Tibial nerve (tissue), 4 donors: Measurements from ENCODE around the gene KIAA1217.

ENCODE experiments used
- EP300 ChIP-seq, 2 donors: sonication (generic); formaldehyde crosslinking; IDR thresholded peaks; one replicate each; pipeline ENCODE4 v1.6.1; 2017; ENCODE audit warnings: antibody characterized with exemption in 2 of 2, mild to moderate bottlenecking in 1 of 2
- POLR2A ChIP-seq, 2 donors: fragments of 450-650 bp; IDR thresholded peaks; one replicate each; pipeline ENCODE4 v1.6.1; 2017; ENCODE audit warnings: antibody characterized with exemption in 2 of 2, mild to moderate bottlenecking in 2 of 2, moderate library complexity in 2 of 2
- TF ChIP-seq, protein P1 (sequence below), 5 experiments: fragments of 200-600 bp in 3 of 5; fragments of 450-650 bp in 2 of 5; sonication (generic) in 3 of 5; IDR thresholded peaks; one replicate each; pipeline ENCODE4 v1.5.1; 2016 to 2019; ENCODE audit warnings: antibody characterized with exemption in 5 of 5, mild to moderate bottlenecking in 3 of 5, moderate library complexity in 2 of 5

GRCh38 chr10:24382045-24382444, 173.1 kb downstream of the KIAA1217 start:
- TF ChIP-seq, protein P1, sequence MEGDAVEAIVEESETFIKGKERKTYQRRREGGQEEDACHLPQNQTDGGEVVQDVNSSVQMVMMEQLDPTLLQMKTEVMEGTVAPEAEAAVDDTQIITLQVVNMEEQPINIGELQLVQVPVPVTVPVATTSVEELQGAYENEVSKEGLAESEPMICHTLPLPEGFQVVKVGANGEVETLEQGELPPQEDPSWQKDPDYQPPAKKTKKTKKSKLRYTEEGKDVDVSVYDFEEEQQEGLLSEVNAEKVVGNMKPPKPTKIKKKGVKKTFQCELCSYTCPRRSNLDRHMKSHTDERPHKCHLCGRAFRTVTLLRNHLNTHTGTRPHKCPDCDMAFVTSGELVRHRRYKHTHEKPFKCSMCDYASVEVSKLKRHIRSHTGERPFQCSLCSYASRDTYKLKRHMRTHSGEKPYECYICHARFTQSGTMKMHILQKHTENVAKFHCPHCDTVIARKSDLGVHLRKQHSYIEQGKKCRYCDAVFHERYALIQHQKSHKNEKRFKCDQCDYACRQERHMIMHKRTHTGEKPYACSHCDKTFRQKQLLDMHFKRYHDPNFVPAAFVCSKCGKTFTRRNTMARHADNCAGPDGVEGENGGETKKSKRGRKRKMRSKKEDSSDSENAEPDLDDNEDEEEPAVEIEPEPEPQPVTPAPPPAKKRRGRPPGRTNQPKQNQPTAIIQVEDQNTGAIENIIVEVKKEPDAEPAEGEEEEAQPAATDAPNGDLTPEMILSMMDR (IDR thresholded peaks at IDR 0.05): no peak
- TF ChIP-seq POLR2A (IDR thresholded peaks at IDR 0.05) (no peak), EP300 (IDR thresholded peaks at IDR 0.05) (no peak)
